GM12801 (cell line): ENCODE data around the gene TMEM45A.

Experiments used
- CTCF ChIP-seq: IDR thresholded peaks from one replicate; pipeline ENCODE4 v1.5.1; 2011; ENCODE audit warnings: control low read depth; ENCODE audit not compliant: insufficient read length; ENCODE audit errors: extremely low read depth

Gene TMEM45A

GRCh38 chr3:100584101-100584660 lies 91.8 kb downstream of the TMEM45A start:
- no peak for TF ChIP-seq CTCF

GRCh38 chr3:100586832-100587231 lies 94.4 kb downstream of the TMEM45A start:
- no peak for TF ChIP-seq CTCF

- no peak for TF ChIP-seq CTCF
Measured at GRCh38 chr3:100588251-100588650, 95.8 kb downstream of the TMEM45A start.

GRCh38 chr3:100590114-100590839 lies 97.9 kb downstream of the TMEM45A start:
- TF ChIP-seq CTCF: no peak

GRCh38 chr3:100590840-100591147 lies 98.4 kb downstream of the TMEM45A start:
- no peak for TF ChIP-seq CTCF

- TF ChIP-seq CTCF: no peak
Measured at GRCh38 chr3:100591411-100591810, 99.0 kb downstream of the TMEM45A start.

GRCh38 chr3:100600181-100601042 lies 108.0 kb downstream of the TMEM45A start:
- TF ChIP-seq CTCF: no peak
